ENCODE results near the gene TXLNA.

DNA sequence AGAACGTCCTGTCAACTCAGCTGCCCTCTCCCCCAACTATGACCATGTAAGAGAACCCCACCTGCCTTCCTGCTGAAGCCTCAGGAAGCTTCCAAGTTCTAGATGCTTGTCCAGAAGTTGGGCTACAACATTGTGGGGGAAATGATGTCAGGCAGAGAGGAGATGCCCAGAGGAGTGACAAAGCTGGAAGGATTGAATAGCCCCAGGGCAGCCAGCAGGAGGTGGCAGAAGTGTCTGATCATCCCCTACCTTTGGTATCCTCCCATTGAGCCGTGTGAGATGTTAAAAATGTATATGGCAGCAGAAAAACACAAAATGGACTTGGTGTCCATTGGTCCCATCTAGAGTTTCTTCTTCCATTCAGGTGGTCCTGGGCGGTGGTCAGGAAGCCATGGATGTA, 49.3 kb downstream of the TXLNA start:
- TF ChIP-seq POLR2A (IDR thresholded peaks at IDR 0.05) (no peak), POLR2AphosphoS5 (IDR thresholded peaks at IDR 0.05) (no peak)
- TF ChIP-seq, protein P1, sequence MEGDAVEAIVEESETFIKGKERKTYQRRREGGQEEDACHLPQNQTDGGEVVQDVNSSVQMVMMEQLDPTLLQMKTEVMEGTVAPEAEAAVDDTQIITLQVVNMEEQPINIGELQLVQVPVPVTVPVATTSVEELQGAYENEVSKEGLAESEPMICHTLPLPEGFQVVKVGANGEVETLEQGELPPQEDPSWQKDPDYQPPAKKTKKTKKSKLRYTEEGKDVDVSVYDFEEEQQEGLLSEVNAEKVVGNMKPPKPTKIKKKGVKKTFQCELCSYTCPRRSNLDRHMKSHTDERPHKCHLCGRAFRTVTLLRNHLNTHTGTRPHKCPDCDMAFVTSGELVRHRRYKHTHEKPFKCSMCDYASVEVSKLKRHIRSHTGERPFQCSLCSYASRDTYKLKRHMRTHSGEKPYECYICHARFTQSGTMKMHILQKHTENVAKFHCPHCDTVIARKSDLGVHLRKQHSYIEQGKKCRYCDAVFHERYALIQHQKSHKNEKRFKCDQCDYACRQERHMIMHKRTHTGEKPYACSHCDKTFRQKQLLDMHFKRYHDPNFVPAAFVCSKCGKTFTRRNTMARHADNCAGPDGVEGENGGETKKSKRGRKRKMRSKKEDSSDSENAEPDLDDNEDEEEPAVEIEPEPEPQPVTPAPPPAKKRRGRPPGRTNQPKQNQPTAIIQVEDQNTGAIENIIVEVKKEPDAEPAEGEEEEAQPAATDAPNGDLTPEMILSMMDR (IDR thresholded peaks at IDR 0.05) = no peak
